Astrocyte (in vitro differentiated cells and primary cell): Measurements from ENCODE around the gene TNRC6C. TPM values are rescaled to one million over a fixed set of nuclear protein-coding genes. Genes with fewer than 3 reads are reported as not detected.

Source experiments
- DNase-seq: peaks from one replicate; pipeline ENCODE4 v3.0.0-alpha.2; 2010; ENCODE audit warnings: low read depth
- FAIRE-seq: peaks from 2 replicates; lab custom pipeline; 2011; peaks lifted over from hg19 to GRCh38; lab: Jason Lieb, UNC
- H2AFZ ChIP-seq: 2 replicates; pipeline ENCODE4 v1.6.0; 2012; ENCODE audit warnings: low read depth, low read length, inconsistent platforms
- H3K27ac ChIP-seq: 2 replicates; pipeline ENCODE4 v1.5.1; 2011; ENCODE audit warnings: low read depth, low read length, inconsistent platforms
- H3K27me3 ChIP-seq: 2 replicates; pipeline ENCODE4 v1.6.0; 2011; ENCODE audit warnings: low read length, inconsistent platforms; ENCODE audit not compliant: insufficient read depth
- H3K36me3 ChIP-seq: 2 replicates; pipeline ENCODE4 v1.5.1; 2011; ENCODE audit warnings: low read length, inconsistent platforms; ENCODE audit not compliant: insufficient read depth
- H3K4me1 ChIP-seq: 2 replicates; pipeline ENCODE4 v1.5.1; 2011; ENCODE audit warnings: low read length, inconsistent platforms; ENCODE audit not compliant: insufficient read depth
- H3K4me2 ChIP-seq: 2 replicates; pipeline ENCODE4 v1.6.0; 2012; ENCODE audit warnings: low read length, inconsistent platforms
- H3K4me3 ChIP-seq: 2 replicates; pipeline ENCODE4 v1.5.1; 2011; ENCODE audit warnings: low read depth, mild to moderate bottlenecking, low read length, inconsistent platforms; ENCODE audit not compliant: insufficient read depth
- H3K79me2 ChIP-seq: 2 replicates; pipeline ENCODE4 v1.6.0; 2012; ENCODE audit warnings: mild to moderate bottlenecking, low read length, inconsistent platforms; ENCODE audit not compliant: insufficient read depth
- H3K9ac ChIP-seq: 2 replicates; pipeline ENCODE4 v1.6.0; 2012; ENCODE audit warnings: mild to moderate bottlenecking, low read length, inconsistent platforms
- H3K9me3 ChIP-seq: 2 replicates; pipeline ENCODE4 v1.5.1; 2012; ENCODE audit warnings: low read depth, mild to moderate bottlenecking, low read length, inconsistent platforms; ENCODE audit not compliant: insufficient read depth
- H4K20me1 ChIP-seq: 2 replicates; pipeline ENCODE4 v1.6.0; 2012; ENCODE audit warnings: low read length, inconsistent platforms; ENCODE audit not compliant: insufficient read depth
- H3K27ac Mint-ChIP-seq: one replicate; pipeline ENCODE4 v1.8.0; 2021; ENCODE audit warnings: mild to moderate bottlenecking, mixed read lengths; ENCODE audit not compliant: unreplicated experiment
- H3K27me3 Mint-ChIP-seq: one replicate; pipeline ENCODE4 v1.8.0; 2021; ENCODE audit warnings: low read depth, mixed read lengths; ENCODE audit not compliant: unreplicated experiment
- H3K36me3 Mint-ChIP-seq: one replicate; pipeline ENCODE4 v1.8.0; 2021; ENCODE audit warnings: low read depth, mixed read lengths; ENCODE audit not compliant: unreplicated experiment
- H3K4me1 Mint-ChIP-seq: one replicate; pipeline ENCODE4 v1.8.0; 2021; ENCODE audit warnings: low read depth, mixed read lengths; ENCODE audit not compliant: unreplicated experiment
- H3K4me3 Mint-ChIP-seq: one replicate; pipeline ENCODE4 v1.8.0; 2021; ENCODE audit warnings: mild to moderate bottlenecking, moderate library complexity, mixed read lengths; ENCODE audit not compliant: unreplicated experiment
- H3K9me3 Mint-ChIP-seq: one replicate; pipeline ENCODE4 v1.8.0; 2021; ENCODE audit warnings: mild to moderate bottlenecking, mixed read lengths; ENCODE audit not compliant: unreplicated experiment
- CTCF ChIP-seq: IDR thresholded peaks from 2 replicates; pipeline ENCODE4 v1.5.1; 2011; ENCODE audit warnings: low read depth, mild to moderate bottlenecking, inconsistent platforms, low read length, moderate library complexity; ENCODE audit not compliant: insufficient read depth
- EZH2 ChIP-seq: IDR thresholded peaks from 2 replicates; pipeline ENCODE4 v1.6.1; 2012; ENCODE audit warnings: mild to moderate bottlenecking, low read length, inconsistent platforms; ENCODE audit not compliant: insufficient read depth
- total RNA-seq: library from RNA; stranded (reverse); gene quantifications from 2 replicates; pipeline ENCODE4 v1.2.1, GENCODE V29; 2021

TNRC6C gene
- total RNA-seq, 1 donor from 2014 or later = 7.3 TPM

DNA sequence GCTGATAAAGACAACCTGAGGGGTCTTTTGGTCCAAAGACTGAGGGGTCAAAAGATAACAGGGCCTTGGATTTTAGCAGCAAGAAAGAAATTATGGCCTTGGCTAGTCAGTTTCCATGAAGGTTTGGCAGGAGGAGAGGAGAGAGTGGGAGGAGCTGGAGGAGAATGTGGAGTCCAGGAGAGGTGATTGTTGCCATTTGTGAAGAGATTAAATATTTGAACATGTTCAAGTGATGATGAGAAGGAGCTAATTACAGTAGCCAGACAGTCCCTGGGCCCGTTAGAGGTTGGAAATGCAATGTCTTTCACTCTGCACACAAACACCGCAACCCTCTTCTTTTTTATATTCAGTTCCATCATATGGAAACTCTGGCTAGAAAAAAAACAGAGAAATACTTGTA is 68.6 kb downstream of the TNRC6C start:
- H3K9me3 ChIP-seq = no peaks in the 10 kb centered on the region
- H3K27ac ChIP-seq = no peak overlapping the region
- no peaks in the 10 kb centered on the region for H3K27me3 ChIP-seq
- TF ChIP-seq CTCF (no peak), EZH2 (no peak)
- H3K36me3 ChIP-seq = no peaks in the 10 kb centered on the region
- H3K79me2 ChIP-seq = no peaks in the 10 kb centered on the region
- H3K36me3 Mint-ChIP-seq = peaks cover 1% of the 10 kb centered on the region
- H3K4me3 Mint-ChIP-seq = no peak overlapping the region
- no peaks in the 10 kb centered on the region for H3K9me3 Mint-ChIP-seq
- H3K4me1 Mint-ChIP-seq = peaks cover 4% of the 10 kb centered on the region
- no peaks in the 10 kb centered on the region for H3K4me1 ChIP-seq
- H4K20me1 ChIP-seq = no peaks in the 10 kb centered on the region
- H3K27ac Mint-ChIP-seq = no peak overlapping the region
- no peak overlapping the region for H3K9ac ChIP-seq
- no peak for FAIRE-seq
- peaks cover 2% of the 10 kb centered on the region for H3K27me3 Mint-ChIP-seq
- no peak for DNase-seq
- no peak overlapping the region for H3K4me2 ChIP-seq
- H3K4me3 ChIP-seq = no peak overlapping the region
- H2AFZ ChIP-seq = no peak overlapping the region

GRCh38 chr17:78029697-78030096 is 71.2 kb downstream of the TNRC6C start:
- TF ChIP-seq CTCF (no peak), EZH2 (no peak)
- peaks cover 12% of the 10 kb centered on the region for H3K4me1 Mint-ChIP-seq
- H3K79me2 ChIP-seq = no peaks in the 10 kb centered on the region
- H3K4me2 ChIP-seq = no peak overlapping the region
- H3K36me3 Mint-ChIP-seq = peaks cover 4% of the 10 kb centered on the region
- DNase-seq (no peak), FAIRE-seq (no peak)
- H3K36me3 ChIP-seq = no peaks in the 10 kb centered on the region
- no peak overlapping the region for H3K4me3 ChIP-seq
- no peaks in the 10 kb centered on the region for H4K20me1 ChIP-seq
- H3K27me3 ChIP-seq = no peaks in the 10 kb centered on the region
- no peak overlapping the region for H3K27ac Mint-ChIP-seq
- no peak overlapping the region for H2AFZ ChIP-seq
- H3K9me3 Mint-ChIP-seq = no peaks in the 10 kb centered on the region
- H3K9ac ChIP-seq = no peak overlapping the region
- H3K9me3 ChIP-seq = no peaks in the 10 kb centered on the region
- no peak overlapping the region for H3K27ac ChIP-seq
- peaks cover 2% of the 10 kb centered on the region for H3K27me3 Mint-ChIP-seq
- peaks cover 2% of the 10 kb centered on the region for H3K4me1 ChIP-seq
- no peak overlapping the region for H3K4me3 Mint-ChIP-seq

GRCh38 chr17:78031435-78031834 is 72.9 kb downstream of the TNRC6C start:
- no peak overlapping the region for H3K4me3 ChIP-seq

More at GRCh38 chr17:78031435-78031834, 72.9 kb downstream of the TNRC6C start:
- Mint-ChIP-seq H3K4me3 (no peak overlapping the region), H3K4me1 (peaks cover 17% of the 10 kb centered on the region), H3K36me3 (peaks cover 4% of the 10 kb centered on the region), H3K27ac (no peak overlapping the region), H3K9me3 (no peaks in the 10 kb centered on the region), H3K27me3 (peaks cover 2% of the 10 kb centered on the region)
- FAIRE-seq (no peak), DNase-seq (no peak)
- no peaks in the 10 kb centered on the region for H3K79me2 ChIP-seq
- no peak overlapping the region for H3K4me2 ChIP-seq
- H3K36me3 ChIP-seq = no peaks in the 10 kb centered on the region
- no peak overlapping the region for H3K9ac ChIP-seq
- no peaks in the 10 kb centered on the region for H4K20me1 ChIP-seq
- H3K27ac ChIP-seq = no peak overlapping the region
- no peaks in the 10 kb centered on the region for H3K27me3 ChIP-seq
- H2AFZ ChIP-seq = no peak overlapping the region
- no peak for TF ChIP-seq EZH2
- TF ChIP-seq CTCF = no peak
- no peaks in the 10 kb centered on the region for H3K9me3 ChIP-seq
- peaks cover 6% of the 10 kb centered on the region for H3K4me1 ChIP-seq
